ENCODE results near the gene ADD1.

Gene ADD1

GRCh38 chr4:2813446-2814405, 29.9 kb upstream of the ADD1 start:
- no peak for TF ChIP-seq CTCF (IDR thresholded peaks at IDR 0.05; ENCODE audit: low read depth, low read length)
- no peak overlapping the region for H3K4me3 ChIP-seq (ENCODE audit: low read depth, low read length)

- H3K4me3 ChIP-seq (ENCODE audit: low read depth, low read length): no peak overlapping the region
- TF ChIP-seq CTCF (IDR thresholded peaks at IDR 0.05; ENCODE audit: low read depth, low read length): no peak
Measured at GRCh38 chr4:2814627-2815270, 28.9 kb upstream of the ADD1 start.

GRCh38 chr4:2816401-2816954, 27.2 kb upstream of the ADD1 start:
- no peak overlapping the region for H3K4me3 ChIP-seq (ENCODE audit: low read depth, low read length)
- no peak for TF ChIP-seq CTCF (IDR thresholded peaks at IDR 0.05; ENCODE audit: low read depth, low read length)

- TF ChIP-seq CTCF (IDR thresholded peaks at IDR 0.05; ENCODE audit: low read depth, low read length): no peak
- no peak overlapping the region for H3K4me3 ChIP-seq (ENCODE audit: low read depth, low read length)
Measured at GRCh38 chr4:2817137-2817536, 26.5 kb upstream of the ADD1 start.

- no peak for TF ChIP-seq CTCF (IDR thresholded peaks at IDR 0.05; ENCODE audit: low read depth, low read length)
- H3K4me3 ChIP-seq (ENCODE audit: low read depth, low read length): peak overlapping the region; percentile 67
Measured at GRCh38 chr4:2817701-2818350, 25.8 kb upstream of the ADD1 start.

- H3K4me3 ChIP-seq (ENCODE audit: low read depth, low read length): peak overlapping the region; percentile 67
- TF ChIP-seq CTCF (IDR thresholded peaks at IDR 0.05; ENCODE audit: low read depth, low read length): no peak
Measured at GRCh38 chr4:2818351-2818939, 25.2 kb upstream of the ADD1 start.
